SU-DHL-6 (cell line): ENCODE data around the gene IFT74.

Experiments
- H2AFZ ChIP-seq: fragments of 200-600 bp; sonication (generic); 2 replicates; pipeline ENCODE4 v1.6.1; 2014; ENCODE audit warnings: low read depth, mild to moderate bottlenecking, moderate library complexity, mixed read lengths, antibody characterized with exemption, low read length; ENCODE audit not compliant: severe bottlenecking
- H3F3A ChIP-seq: fragments of 200-600 bp; shearing (Covaris generic); 2 replicates; pipeline ENCODE4 v1.6.0; 2016; ENCODE audit warnings: antibody characterized with exemption, mild to moderate bottlenecking; ENCODE audit not compliant: insufficient read depth
- H3K27ac ChIP-seq: fragments of 200-600 bp; sonication (generic); 2 replicates; pipeline ENCODE4 v1.5.1; 2016; ENCODE audit warnings: low read depth, mild to moderate bottlenecking, low read length, moderate library complexity, mixed read lengths
- H3K27me3 ChIP-seq: fragments of 200-600 bp; sonication (generic), shearing (Covaris generic); 2 replicates; pipeline ENCODE4 v1.6.0; 2014; ENCODE audit warnings: mild to moderate bottlenecking, low read length
- H3K36me3 ChIP-seq: fragments of 200-600 bp; sonication (generic); 2 replicates; pipeline ENCODE4 v1.6.1; 2014; ENCODE audit warnings: mild to moderate bottlenecking, low read length, mixed read lengths
- H3K4me2 ChIP-seq: fragments of 300-600, 200-600 bp; shearing (Covaris generic), sonication (generic); 2 replicates; pipeline ENCODE4 v1.6.0; 2014; ENCODE audit warnings: low read length, low read depth, mild to moderate bottlenecking; ENCODE audit not compliant: poor library complexity, severe bottlenecking
- H3K4me3 ChIP-seq: fragments of 200-600 bp; sonication (generic); 2 replicates; pipeline ENCODE4 v1.5.1; 2014; ENCODE audit warnings: antibody characterized with exemption, low read length, mild to moderate bottlenecking, mixed read lengths; ENCODE audit not compliant: insufficient read depth, poor library complexity, severe bottlenecking
- H3K79me2 ChIP-seq: fragments of 200-600 bp; sonication (generic); 2 replicates; pipeline ENCODE4 v1.6.1; 2014; ENCODE audit warnings: mild to moderate bottlenecking, low read length, moderate library complexity; ENCODE audit not compliant: insufficient read depth
- H3K9ac ChIP-seq: fragments of 200-600 bp; sonication (generic); 2 replicates; pipeline ENCODE4 v1.7.0; 2014; ENCODE audit warnings: mild to moderate bottlenecking, low read length
- H3K9me2 ChIP-seq: fragments of 200-600 bp; sonication (generic); replicated peaks from 2 replicates; pipeline ENCODE4 v1.6.1; 2014; ENCODE audit warnings: low read length; ENCODE audit not compliant: insufficient read depth
- H3K9me3 ChIP-seq: fragments of 200-600 bp; sonication (generic); 2 replicates; pipeline ENCODE4 v1.6.1; 2014; ENCODE audit warnings: low read length, mixed read lengths; ENCODE audit not compliant: insufficient read depth
- H4K20me1 ChIP-seq: fragments of 200-600 bp; sonication (generic); 2 replicates; pipeline ENCODE4 v1.6.1; 2014; ENCODE audit warnings: low read depth, mild to moderate bottlenecking, antibody characterized with exemption, low read length, moderate library complexity, mixed read lengths
- CTCF ChIP-seq: fragments of 200-600 bp; sonication (generic); IDR thresholded peaks from one replicate; pipeline ENCODE4 v1.5.1; 2017; ENCODE audit warnings: antibody characterized with exemption, mild to moderate bottlenecking, low read length, moderate library complexity; ENCODE audit not compliant: insufficient read depth, poor library complexity, severe bottlenecking
- EZH2phosphoT487 ChIP-seq: fragments of 200-600 bp; sonication (generic), shearing (Covaris generic); conservative IDR thresholded peaks from 2 replicates; pipeline ENCODE4 v1.6.1; 2018; ENCODE audit warnings: mild to moderate bottlenecking, antibody characterized with exemption, low read length, moderate library complexity, mixed read lengths

Gene IFT74

GRCh38 chr9:27022920-27023319 lies 66.7 kb downstream of the IFT74 start:
- Histone ChIP-seq H3K79me2 (no peaks in the 10 kb centered on the region), H2AFZ (no peak overlapping the region), H3K9me2 (no peaks in the 10 kb centered on the region), H3K4me2 (no peak overlapping the region), H3K9me3 (no peaks in the 10 kb centered on the region), H3K36me3 (no peaks in the 10 kb centered on the region), H3F3A (no peaks in the 10 kb centered on the region), H3K4me3 (no peak overlapping the region), H4K20me1 (no peaks in the 10 kb centered on the region), H3K27ac (no peak overlapping the region), H3K27me3 (no peaks in the 10 kb centered on the region), H3K9ac (no peak overlapping the region)
- no peak for TF ChIP-seq EZH2phosphoT487
- no peak for TF ChIP-seq CTCF

GRCh38 chr9:27029186-27029585 lies 73.0 kb downstream of the IFT74 start:
- Histone ChIP-seq H4K20me1 (no peaks in the 10 kb centered on the region), H3K9me3 (no peaks in the 10 kb centered on the region), H3K27me3 (no peaks in the 10 kb centered on the region), H3K9ac (no peak overlapping the region), H2AFZ (no peak overlapping the region), H3K27ac (no peak overlapping the region), H3K9me2 (no peaks in the 10 kb centered on the region), H3K4me3 (no peak overlapping the region), H3K79me2 (no peaks in the 10 kb centered on the region), H3F3A (no peaks in the 10 kb centered on the region), H3K36me3 (no peaks in the 10 kb centered on the region), H3K4me2 (no peak overlapping the region)
- TF ChIP-seq EZH2phosphoT487 = no peak
- TF ChIP-seq CTCF = no peak

GRCh38 chr9:27033815-27034403 lies 77.7 kb downstream of the IFT74 start:
- no peak overlapping the region for H2AFZ ChIP-seq
- no peak overlapping the region for H3K4me3 ChIP-seq
- no peak overlapping the region for H3K4me2 ChIP-seq
- TF ChIP-seq CTCF (peak; percentile 79), EZH2phosphoT487 (no peak)
- no peaks in the 10 kb centered on the region for H3K9me2 ChIP-seq
- H3K9me3 ChIP-seq = no peaks in the 10 kb centered on the region
- no peak overlapping the region for H3K9ac ChIP-seq
- no peaks in the 10 kb centered on the region for H3K79me2 ChIP-seq
- H3F3A ChIP-seq = no peaks in the 10 kb centered on the region
- no peak overlapping the region for H3K27ac ChIP-seq
- no peaks in the 10 kb centered on the region for H3K36me3 ChIP-seq
- no peaks in the 10 kb centered on the region for H4K20me1 ChIP-seq
- no peaks in the 10 kb centered on the region for H3K27me3 ChIP-seq
